HepG2 (cell line): ENCODE measurements around the gene BCKDHA. TPM values are rescaled to one million over a fixed set of nuclear protein-coding genes. Genes with fewer than 3 reads are reported as not detected.

Experiments used
- ATAC-seq: fragments of 200-7000 bp; cut with Tn5 transposase; 3 replicates; pipeline ENCODE4 v1.9.1; 2020; ENCODE audit warnings: mild to moderate bottlenecking, moderate library complexity
- BruUV-seq: library from RNA; stranded (reverse); fragments of 400-500 nt; replicated peaks from 2 replicates; lab custom pipeline; 2021; lab: Mats Ljungman, UMichigan
- CTCF ChIA-PET: fragments of 300-600 bp; formaldehyde crosslinking; extraction: SDS; loops from one replicate; lab custom pipeline; 2021; ENCODE audit warnings: low total read pairs, inconsistent platforms, low intra/inter-chr PET ratio; lab: Yijun Ruan, JAX
- POLR2A ChIA-PET: fragments of 350-600 bp; sonication (Branson Sonifier 250); formaldehyde crosslinking; loops from one replicate; lab custom pipeline; 2020; ENCODE audit warnings: antibody characterized with exemption, inconsistent platforms; lab: Yijun Ruan, JAX
- DNase-seq: peaks from one replicate; pipeline ENCODE4 v3.0.0-alpha.2; 2015; ENCODE audit warnings: low spot score
- FAIRE-seq: peaks from 3 replicates; lab custom pipeline; 2011; peaks lifted over from hg19 to GRCh38; lab: Jason Lieb, UNC
- H2AFZ ChIP-seq: one replicate; pipeline ENCODE4 v1.6.1; 2011; ENCODE audit warnings: low read length, inconsistent platforms
- H3K27ac ChIP-seq: fragments of 300-600 bp; 3 replicates; pipeline ENCODE4 v1.8.0; 2011; ENCODE audit warnings: mixed run types, mild to moderate bottlenecking, mixed read lengths, low read length, inconsistent platforms; ENCODE audit not compliant: insufficient read depth; ENCODE audit errors: extremely low read length
- H3K27me3 ChIP-seq, 2 experiments: fragments of 200-600 bp in 1 of 2; 2 replicates in 1 of 2; 3 replicates in 1 of 2; pipeline versions ENCODE4 v1.6.0 to v1.8.0; 2011; ENCODE audit warnings: low read length in 2 of 2, mild to moderate bottlenecking in 2 of 2, moderate library complexity in 2 of 2, inconsistent platforms in 1 of 2; ENCODE audit not compliant: insufficient read depth in 2 of 2, control insufficient read depth in 1 of 2
- H3K36me3 ChIP-seq, 2 experiments: fragments of 200-600 bp in 1 of 2; replicated peaks in 1 of 2; 2 replicates in 1 of 2; 3 replicates in 1 of 2; pipeline versions ENCODE4 v1.5.1 to v1.8.0; 2011; ENCODE audit warnings: low read length in 2 of 2, inconsistent platforms in 1 of 2; ENCODE audit not compliant: insufficient read depth in 2 of 2, control insufficient read depth in 1 of 2
- H3K4me1 ChIP-seq: 2 replicates; pipeline ENCODE4 v1.5.1; 2012; ENCODE audit warnings: low read length, inconsistent platforms; ENCODE audit not compliant: insufficient read depth
- H3K4me2 ChIP-seq: 2 replicates; pipeline ENCODE4 v1.6.0; 2011; ENCODE audit warnings: low read depth, low read length, inconsistent platforms
- H3K4me3 ChIP-seq, 3 experiments: fragments of 200-600 bp in 1 of 3; sonication (generic), shearing (Covaris generic) in 1 of 3; replicated peaks in 1 of 3; 2 replicates each; pipeline ENCODE4 v1.5.1; 2011 to 2016; ENCODE audit warnings: low read length in 3 of 3, inconsistent platforms in 2 of 3, low read depth in 2 of 3, mild to moderate bottlenecking in 2 of 3, control low read depth in 1 of 3, mixed read lengths in 1 of 3; ENCODE audit not compliant: insufficient read depth in 1 of 3
- H3K79me2 ChIP-seq: one replicate; pipeline ENCODE4 v1.6.1; 2011; ENCODE audit warnings: low read length, inconsistent platforms; ENCODE audit not compliant: insufficient read depth
- H3K9ac ChIP-seq: 2 replicates; pipeline ENCODE4 v1.6.0; 2011; ENCODE audit warnings: mild to moderate bottlenecking, low read depth, low read length, inconsistent platforms; ENCODE audit not compliant: insufficient read depth
- H3K9me3 ChIP-seq: 2 replicates; pipeline ENCODE4 v1.5.1; 2012; ENCODE audit warnings: mild to moderate bottlenecking, low read length
- H4K20me1 ChIP-seq: 2 replicates; pipeline ENCODE4 v1.6.0; 2011; ENCODE audit warnings: inconsistent platforms, mild to moderate bottlenecking, low read length, moderate library complexity; ENCODE audit not compliant: insufficient read depth
- AGO1 ChIP-seq: fragments of 200-400 bp; formaldehyde crosslinking; IDR thresholded peaks from 2 replicates; pipeline ENCODE4 v1.6.1; 2017; ENCODE audit warnings: mild to moderate bottlenecking, low read depth, low read length, moderate library complexity; ENCODE audit not compliant: poor library complexity, severe bottlenecking
- FOXK1 ChIP-seq: sonication (generic); formaldehyde crosslinking; IDR thresholded peaks from 2 replicates; pipeline ENCODE4 v1.4.0; 2020; ENCODE audit warnings: low read depth, missing genetic modification reagents, borderline replicate concordance
- HNRNPL ChIP-seq: fragments of 200-400 bp; formaldehyde crosslinking; IDR thresholded peaks from 2 replicates; pipeline ENCODE4 v1.6.1; 2017; ENCODE audit warnings: mild to moderate bottlenecking, low read depth, low read length
- MYC ChIP-seq: sonication (generic); formaldehyde crosslinking; IDR thresholded peaks from 2 replicates; pipeline ENCODE4 v1.9.0; 2021; ENCODE audit warnings: missing genetic modification reagents, borderline replicate concordance
- NR2C2 ChIP-seq: sonication (generic); formaldehyde crosslinking; IDR thresholded peaks from 2 replicates; pipeline ENCODE4 v1.4.0; 2020; ENCODE audit warnings: missing genetic modification reagents, mild to moderate bottlenecking, moderate library complexity, borderline replicate concordance
- SALL2 ChIP-seq: sonication (generic); formaldehyde crosslinking; IDR thresholded peaks from 2 replicates; pipeline ENCODE4 v1.8.1; 2023; ENCODE audit warnings: mild to moderate bottlenecking, missing genetic modification reagents, inconsistent platforms
- SP2 ChIP-seq: sonication (generic); formaldehyde crosslinking; IDR thresholded peaks from 2 replicates; pipeline ENCODE4 v1.5.1; 2020; ENCODE audit warnings: mild to moderate bottlenecking, missing genetic modification reagents
- SP4 ChIP-seq: sonication (generic); formaldehyde crosslinking; IDR thresholded peaks from 2 replicates; pipeline ENCODE4 v1.8.1; 2023; ENCODE audit warnings: mild to moderate bottlenecking, missing genetic modification reagents
- TSC22D2 ChIP-seq: sonication (generic); formaldehyde crosslinking; IDR thresholded peaks from 2 replicates; pipeline ENCODE4 v1.5.1; 2020; ENCODE audit warnings: missing genetic modification reagents, mild to moderate bottlenecking, borderline replicate concordance
- ZEB1 ChIP-seq: IDR thresholded peaks from 2 replicates; pipeline ENCODE4 v1.6.1; 2012; ENCODE audit warnings: mild to moderate bottlenecking, low read depth, inconsistent platforms; ENCODE audit not compliant: insufficient replicate concordance
- ZKSCAN8 ChIP-seq: IDR thresholded peaks from 2 replicates; pipeline ENCODE4 v1.6.1; 2016; ENCODE audit warnings: borderline replicate concordance, missing genetic modification reagents, missing compliant biosample characterization
- ZMAT3 ChIP-seq: sonication (generic); formaldehyde crosslinking; conservative IDR thresholded peaks from 2 replicates; pipeline ENCODE4 v1.7.0; 2021; ENCODE audit warnings: missing genetic modification reagents
- ZNF34 ChIP-seq: sonication (generic); formaldehyde crosslinking; IDR thresholded peaks from 2 replicates; pipeline ENCODE4 v1.4.0; 2020; ENCODE audit warnings: mild to moderate bottlenecking, missing genetic modification reagents, borderline replicate concordance
- WGBS: methylation state at CpG from one replicate; pipeline ENCODE4 v1.1.6; 2017; ENCODE audit warnings: low lambda C conversion rate; 5-methylcytosine and 5-hydroxymethylcytosine counted together
- in situ Hi-C: cut with HindIII; loops from 2 replicates; pipeline ENCODE4 v1.10.0; 2017; ENCODE audit warnings: low pct_unique_long_range_greater_than_20kb; ENCODE audit not compliant: extremely low pct_ligation_motif_present
- intact Hi-C: fragments of 100-400 bp; cut with micrococcal nuclease; formaldehyde crosslinking; loops from one replicate; pipeline ENCODE4 v1.10.0; 2022; ENCODE audit not compliant: unreplicated experiment
- polyA plus RNA-seq, 8 experiments: library from polyadenylated mRNA; depleted of rRNA in 3 of 8; stranded (reverse) in 7 of 8; unstranded in 1 of 8; fragments of >200 nt; fragmentation: Illumina TruSeq in 4 of 8; extraction: Trizol in 4 of 8; gene quantifications; 2 replicates each; pipeline versions ENCODE4 v1.2.1 to v1.2.3, GENCODE V29; 2011 to 2016; ENCODE audit warnings: low read depth in 4 of 8, missing spikeins in 1 of 8, mixed read lengths in 1 of 8; ENCODE audit not compliant: insufficient read depth in 1 of 8
- total RNA-seq, 5 experiments: library from RNA; depleted of rRNA; stranded (reverse); fragments of >200 nt; fragmentation: Illumina TruSeq; extraction: Trizol; gene quantifications; 2 replicates each; pipeline ENCODE4 v1.2.3, GENCODE V29; 2016; ENCODE audit warnings: low read depth in 1 of 5
- TF ChIP-seq, protein P1 (sequence below): sonication (generic); formaldehyde crosslinking; IDR thresholded peaks from 2 replicates; pipeline ENCODE4 v1.5.1; 2020; ENCODE audit warnings: mild to moderate bottlenecking, moderate library complexity, missing genetic modification reagents
- TF ChIP-seq, protein P2 (sequence below): IDR thresholded peaks from 2 replicates; pipeline ENCODE4 v1.6.1; 2016; ENCODE audit warnings: missing genetic modification reagents, missing compliant biosample characterization
- TF ChIP-seq, protein P3 (sequence below): sonication (generic); formaldehyde crosslinking; IDR thresholded peaks from 2 replicates; pipeline ENCODE4; 2020; ENCODE audit warnings: missing genetic modification reagents, mild to moderate bottlenecking, borderline replicate concordance
- TF ChIP-seq, protein P4 (sequence below): sonication (generic); formaldehyde crosslinking; IDR thresholded peaks from 2 replicates; pipeline ENCODE4 v1.8.1; 2023; ENCODE audit warnings: missing genetic modification reagents, mild to moderate bottlenecking, borderline replicate concordance

BCKDHA gene
- total and polyA plus RNA-seq, 2 of the 13 experiments (the other 11 are each of a cell fraction or from before 2014, with no cell fraction given): 11.8 to 31.5 TPM

DNA sequence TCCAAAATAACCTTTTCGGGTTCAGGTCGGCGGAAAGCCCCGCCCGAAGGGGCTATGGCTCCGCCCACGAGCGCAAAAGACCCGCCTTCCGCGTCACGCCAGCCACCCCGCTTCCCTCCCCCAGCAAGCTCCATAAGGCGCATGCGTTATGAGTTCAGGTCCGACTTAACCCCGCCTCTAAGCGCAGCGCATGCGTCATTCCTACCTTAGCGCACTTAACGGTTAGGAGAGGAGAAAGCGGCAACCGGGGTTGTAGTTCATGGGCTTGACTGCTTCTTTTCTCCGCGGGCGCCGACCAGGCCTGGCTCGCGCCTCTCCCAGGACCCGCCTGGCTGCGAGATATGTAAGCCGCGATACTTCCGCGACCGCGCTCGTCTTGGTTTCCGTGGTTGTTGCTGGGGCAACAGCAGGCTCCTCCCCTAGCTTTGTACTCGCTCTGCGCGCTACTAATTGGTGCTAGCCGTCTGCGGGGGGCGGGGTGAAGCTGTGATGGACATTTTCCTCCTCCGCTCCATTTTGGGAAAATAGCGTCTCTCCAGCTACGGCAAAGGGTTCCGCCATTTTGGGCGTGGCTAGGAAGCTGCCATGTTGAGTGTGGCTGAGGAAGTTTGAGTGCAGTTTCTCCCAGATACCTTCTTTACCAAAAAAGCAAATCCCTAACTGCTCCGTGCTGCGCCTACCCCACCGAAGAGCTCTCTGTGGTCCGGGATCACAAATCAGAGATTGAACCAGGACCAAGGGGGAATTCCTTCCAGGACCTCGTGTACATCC is 33.7 kb upstream of the BCKDHA start, which contains the start of gene B9D2:
TSS of gene B9D2 (minus strand) at position 397 of the 771 bp plus-strand sequence. CDS start 630 bp downstream, outside the sequence.
- Histone ChIP-seq H3K4me2 (peak within 1 kb of the TSS; percentile 94), H3K9ac (peak within 1 kb of the TSS; percentile 98), H3K4me1 (peaks cover 50% of the 10 kb centered on the region), H3K27me3 (no peaks in the 10 kb centered on the region; a peak in 2 of 5 replicates), H3K27ac (peak within 1 kb of the TSS; percentile 95), H3K79me2 (peaks cover 19% of the 10 kb centered on the region), H3K36me3 (no peaks in the 10 kb centered on the region; a peak in 1 of 5 replicates), H2AFZ (peak within 1 kb of the TSS; percentile 28), H3K9me3 (no peaks in the 10 kb centered on the region), H4K20me1 (no peaks in the 10 kb centered on the region), H3K4me3 (peak within 1 kb of the TSS; percentile 70 to 87 (median 84))
- ChIA-PET POLR2A (interaction anchor here (0.6 to 3.3 kb wide), 21 partner anchors 8 to 647 kb away, joined by 3 to 41 read pairs (median 5); partner anchors contain the start of genes B3GNT8, COQ8B, DMAC2 and HNRNPUL1), CTCF (no interaction called here)
- peak; percentile 95 for ATAC-seq
- peak; percentile 96 for DNase-seq
- FAIRE-seq: peak; percentile 97
- intact Hi-C loops: no loop called here
- BruUV-seq: TSS peak; percentile 90
- in situ Hi-C loops: no loop called here
- WGBS: under 1% methylated on average over 13 of the region's 56 CpGs
- TF ChIP-seq MYC (CRISPR knock-in tag) (peak; percentile 39; the same call in 1 of the 2 replicates), ZMAT3 (CRISPR knock-in tag) (0 out of 2 replicates have a peak, but pooled peaks have one; percentile 16), FOXK1 (CRISPR knock-in tag) (0 out of 2 replicates have a peak, but pooled peaks have one; percentile 11), HNRNPL (0 out of 2 replicates have a peak, but pooled peaks have one; percentile 11), NR2C2 (CRISPR knock-in tag) (peak; percentile 54; the same call in 1 of the 2 replicates), TSC22D2 (peak; percentile 45; the same call in 1 of the 2 replicates), ZKSCAN8 (CRISPR knock-in tag) (no peak), ZNF34 (CRISPR knock-in tag) (no peak), SP4 (CRISPR knock-in tag) (peak; percentile 87), ZEB1 (no peak), SALL2 (CRISPR knock-in tag) (peak; percentile 14; the same call in 1 of the 2 replicates), SP2 (peak; percentile 92), AGO1 (peak; percentile 78)
- TF ChIP-seq, protein P1, sequence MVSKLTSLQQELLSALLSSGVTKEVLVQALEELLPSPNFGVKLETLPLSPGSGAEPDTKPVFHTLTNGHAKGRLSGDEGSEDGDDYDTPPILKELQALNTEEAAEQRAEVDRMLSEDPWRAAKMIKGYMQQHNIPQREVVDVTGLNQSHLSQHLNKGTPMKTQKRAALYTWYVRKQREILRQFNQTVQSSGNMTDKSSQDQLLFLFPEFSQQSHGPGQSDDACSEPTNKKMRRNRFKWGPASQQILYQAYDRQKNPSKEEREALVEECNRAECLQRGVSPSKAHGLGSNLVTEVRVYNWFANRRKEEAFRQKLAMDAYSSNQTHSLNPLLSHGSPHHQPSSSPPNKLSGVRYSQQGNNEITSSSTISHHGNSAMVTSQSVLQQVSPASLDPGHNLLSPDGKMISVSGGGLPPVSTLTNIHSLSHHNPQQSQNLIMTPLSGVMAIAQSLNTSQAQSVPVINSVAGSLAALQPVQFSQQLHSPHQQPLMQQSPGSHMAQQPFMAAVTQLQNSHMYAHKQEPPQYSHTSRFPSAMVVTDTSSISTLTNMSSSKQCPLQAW: peak; percentile 75
- TF ChIP-seq, protein P2, sequence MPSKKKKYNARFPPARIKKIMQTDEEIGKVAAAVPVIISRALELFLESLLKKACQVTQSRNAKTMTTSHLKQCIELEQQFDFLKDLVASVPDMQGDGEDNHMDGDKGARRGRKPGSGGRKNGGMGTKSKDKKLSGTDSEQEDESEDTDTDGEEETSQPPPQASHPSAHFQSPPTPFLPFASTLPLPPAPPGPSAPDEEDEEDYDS (CRISPR knock-in tag): peak; percentile 33
- TF ChIP-seq, protein P3, sequence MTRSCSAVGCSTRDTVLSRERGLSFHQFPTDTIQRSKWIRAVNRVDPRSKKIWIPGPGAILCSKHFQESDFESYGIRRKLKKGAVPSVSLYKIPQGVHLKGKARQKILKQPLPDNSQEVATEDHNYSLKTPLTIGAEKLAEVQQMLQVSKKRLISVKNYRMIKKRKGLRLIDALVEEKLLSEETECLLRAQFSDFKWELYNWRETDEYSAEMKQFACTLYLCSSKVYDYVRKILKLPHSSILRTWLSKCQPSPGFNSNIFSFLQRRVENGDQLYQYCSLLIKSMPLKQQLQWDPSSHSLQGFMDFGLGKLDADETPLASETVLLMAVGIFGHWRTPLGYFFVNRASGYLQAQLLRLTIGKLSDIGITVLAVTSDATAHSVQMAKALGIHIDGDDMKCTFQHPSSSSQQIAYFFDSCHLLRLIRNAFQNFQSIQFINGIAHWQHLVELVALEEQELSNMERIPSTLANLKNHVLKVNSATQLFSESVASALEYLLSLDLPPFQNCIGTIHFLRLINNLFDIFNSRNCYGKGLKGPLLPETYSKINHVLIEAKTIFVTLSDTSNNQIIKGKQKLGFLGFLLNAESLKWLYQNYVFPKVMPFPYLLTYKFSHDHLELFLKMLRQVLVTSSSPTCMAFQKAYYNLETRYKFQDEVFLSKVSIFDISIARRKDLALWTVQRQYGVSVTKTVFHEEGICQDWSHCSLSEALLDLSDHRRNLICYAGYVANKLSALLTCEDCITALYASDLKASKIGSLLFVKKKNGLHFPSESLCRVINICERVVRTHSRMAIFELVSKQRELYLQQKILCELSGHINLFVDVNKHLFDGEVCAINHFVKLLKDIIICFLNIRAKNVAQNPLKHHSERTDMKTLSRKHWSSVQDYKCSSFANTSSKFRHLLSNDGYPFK: peak; percentile 64; the same call in 1 of the 2 replicates
- TF ChIP-seq, protein P4, sequence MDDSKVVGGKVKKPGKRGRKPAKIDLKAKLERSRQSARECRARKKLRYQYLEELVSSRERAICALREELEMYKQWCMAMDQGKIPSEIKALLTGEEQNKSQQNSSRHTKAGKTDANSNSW: 0 out of 2 replicates have a peak, but pooled peaks have one; percentile 29
